Subcutaneous adipose tissue (tissue), 4 donors: ENCODE measurements around the gene ATF4. TPM values are rescaled to one million over a fixed set of nuclear protein-coding genes. Genes with fewer than 3 reads are reported as not detected.

Experiments used
- total RNA-seq, 4 donors: library from RNA; depleted of rRNA; stranded (reverse); fragments of >200 nt; gene quantifications; one replicate each; pipeline ENCODE4 v1.1.0, GENCODE V29; 2016
- TF ChIP-seq, protein P1 (sequence below): fragments of 450-650 bp; IDR thresholded peaks from one replicate; pipeline ENCODE4 v1.5.1; 2016; ENCODE audit warnings: low read depth, mild to moderate bottlenecking, control low read depth, antibody characterized with exemption, moderate library complexity

The ATF4 gene
- total RNA-seq, 4 donors from 2014 or later = 333 to 430 (median 399) TPM

DNA sequence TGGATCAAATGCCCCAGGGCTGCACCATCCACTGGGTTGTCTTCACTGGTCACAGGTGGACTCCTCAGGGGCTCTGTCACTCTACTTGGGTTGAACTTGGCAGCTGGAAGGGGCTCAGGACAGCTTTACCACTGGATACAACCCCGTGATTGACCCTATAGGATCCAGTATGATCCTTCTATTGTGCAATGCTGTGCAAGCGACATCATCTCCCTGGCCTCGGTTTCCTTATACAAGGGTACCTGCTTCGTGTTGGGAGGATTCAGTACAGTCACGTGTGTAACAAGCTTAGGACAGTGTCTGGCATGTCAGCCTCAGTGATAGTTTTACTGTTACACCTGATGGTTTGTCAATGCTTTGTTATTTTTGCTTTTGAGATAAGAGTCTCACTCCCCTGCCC is 38.8 kb upstream of the ATF4 start:
- TF ChIP-seq, protein P1, sequence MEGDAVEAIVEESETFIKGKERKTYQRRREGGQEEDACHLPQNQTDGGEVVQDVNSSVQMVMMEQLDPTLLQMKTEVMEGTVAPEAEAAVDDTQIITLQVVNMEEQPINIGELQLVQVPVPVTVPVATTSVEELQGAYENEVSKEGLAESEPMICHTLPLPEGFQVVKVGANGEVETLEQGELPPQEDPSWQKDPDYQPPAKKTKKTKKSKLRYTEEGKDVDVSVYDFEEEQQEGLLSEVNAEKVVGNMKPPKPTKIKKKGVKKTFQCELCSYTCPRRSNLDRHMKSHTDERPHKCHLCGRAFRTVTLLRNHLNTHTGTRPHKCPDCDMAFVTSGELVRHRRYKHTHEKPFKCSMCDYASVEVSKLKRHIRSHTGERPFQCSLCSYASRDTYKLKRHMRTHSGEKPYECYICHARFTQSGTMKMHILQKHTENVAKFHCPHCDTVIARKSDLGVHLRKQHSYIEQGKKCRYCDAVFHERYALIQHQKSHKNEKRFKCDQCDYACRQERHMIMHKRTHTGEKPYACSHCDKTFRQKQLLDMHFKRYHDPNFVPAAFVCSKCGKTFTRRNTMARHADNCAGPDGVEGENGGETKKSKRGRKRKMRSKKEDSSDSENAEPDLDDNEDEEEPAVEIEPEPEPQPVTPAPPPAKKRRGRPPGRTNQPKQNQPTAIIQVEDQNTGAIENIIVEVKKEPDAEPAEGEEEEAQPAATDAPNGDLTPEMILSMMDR = no peak

DNA sequence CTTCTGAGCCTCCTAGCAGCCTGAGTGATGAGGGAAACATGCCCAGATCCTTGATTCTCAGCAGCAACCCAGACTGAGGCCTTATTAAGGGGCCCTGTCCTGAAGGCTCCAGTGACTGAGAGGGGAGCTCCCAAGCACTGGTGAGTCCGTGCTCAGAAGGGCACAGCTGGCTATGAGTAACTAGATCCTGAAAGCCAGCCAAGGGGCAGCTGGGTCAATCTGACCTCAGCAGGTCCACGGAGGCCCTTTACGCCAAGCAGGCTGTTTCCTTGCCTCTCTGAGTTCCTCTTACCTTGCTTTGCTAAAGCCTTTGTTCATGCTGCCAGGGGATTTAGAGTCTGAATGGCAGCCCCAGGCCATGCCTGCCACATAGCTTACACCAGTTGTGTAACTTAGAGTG is 37.6 kb upstream of the ATF4 start:
- TF ChIP-seq, protein P1 = no peak

DNA sequence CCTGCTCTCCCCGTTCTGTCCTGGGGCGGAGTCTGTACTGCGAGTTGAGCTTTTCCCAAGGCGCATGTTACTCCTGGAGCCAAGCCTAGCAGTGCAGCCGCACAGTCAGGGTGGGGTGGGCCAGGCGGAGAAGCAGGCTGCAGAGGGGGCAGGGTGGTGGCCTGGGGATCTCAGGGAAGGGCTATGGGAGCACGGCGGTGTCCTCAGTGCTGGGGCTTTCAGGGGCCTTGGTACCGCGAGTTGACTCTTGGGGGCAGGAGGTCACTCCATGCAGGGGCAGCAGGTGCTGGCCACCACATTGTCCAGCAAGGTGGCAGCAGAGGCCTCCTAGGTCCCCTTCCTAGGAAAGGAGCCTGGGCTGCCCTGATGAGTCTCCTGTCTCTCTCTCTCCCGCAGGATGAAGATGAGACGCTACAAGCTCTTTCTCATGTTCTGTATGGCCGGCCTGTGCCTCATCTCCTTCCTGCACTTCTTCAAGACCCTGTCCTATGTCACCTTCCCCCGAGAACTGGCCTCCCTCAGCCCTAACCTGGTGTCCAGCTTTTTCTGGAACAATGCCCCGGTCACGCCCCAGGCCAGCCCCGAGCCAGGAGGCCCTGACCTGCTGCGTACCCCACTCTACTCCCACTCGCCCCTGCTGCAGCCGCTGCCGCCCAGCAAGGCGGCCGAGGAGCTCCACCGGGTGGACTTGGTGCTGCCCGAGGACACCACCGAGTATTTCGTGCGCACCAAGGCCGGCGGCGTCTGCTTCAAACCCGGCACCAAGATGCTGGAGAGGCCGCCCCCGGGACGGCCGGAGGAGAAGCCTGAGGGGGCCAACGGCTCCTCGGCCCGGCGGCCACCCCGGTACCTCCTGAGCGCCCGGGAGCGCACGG is 33.2 kb upstream of the ATF4 start:
- TF ChIP-seq, protein P1 = no peak

DNA sequence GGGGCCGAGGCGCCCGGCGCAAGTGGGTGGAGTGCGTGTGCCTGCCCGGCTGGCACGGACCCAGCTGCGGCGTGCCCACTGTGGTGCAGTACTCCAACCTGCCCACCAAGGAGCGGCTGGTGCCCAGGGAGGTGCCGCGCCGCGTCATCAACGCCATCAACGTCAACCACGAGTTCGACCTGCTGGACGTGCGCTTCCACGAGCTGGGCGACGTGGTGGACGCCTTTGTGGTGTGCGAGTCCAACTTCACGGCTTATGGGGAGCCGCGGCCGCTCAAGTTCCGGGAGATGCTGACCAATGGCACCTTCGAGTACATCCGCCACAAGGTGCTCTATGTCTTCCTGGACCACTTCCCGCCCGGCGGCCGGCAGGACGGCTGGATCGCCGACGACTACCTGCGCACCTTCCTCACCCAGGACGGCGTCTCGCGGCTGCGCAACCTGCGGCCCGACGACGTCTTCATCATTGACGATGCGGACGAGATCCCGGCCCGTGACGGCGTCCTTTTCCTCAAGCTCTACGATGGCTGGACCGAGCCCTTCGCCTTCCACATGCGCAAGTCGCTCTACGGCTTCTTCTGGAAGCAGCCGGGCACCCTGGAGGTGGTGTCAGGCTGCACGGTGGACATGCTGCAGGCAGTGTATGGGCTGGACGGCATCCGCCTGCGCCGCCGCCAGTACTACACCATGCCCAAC is 32.4 kb upstream of the ATF4 start:
- TF ChIP-seq, protein P1 = no peak

DNA sequence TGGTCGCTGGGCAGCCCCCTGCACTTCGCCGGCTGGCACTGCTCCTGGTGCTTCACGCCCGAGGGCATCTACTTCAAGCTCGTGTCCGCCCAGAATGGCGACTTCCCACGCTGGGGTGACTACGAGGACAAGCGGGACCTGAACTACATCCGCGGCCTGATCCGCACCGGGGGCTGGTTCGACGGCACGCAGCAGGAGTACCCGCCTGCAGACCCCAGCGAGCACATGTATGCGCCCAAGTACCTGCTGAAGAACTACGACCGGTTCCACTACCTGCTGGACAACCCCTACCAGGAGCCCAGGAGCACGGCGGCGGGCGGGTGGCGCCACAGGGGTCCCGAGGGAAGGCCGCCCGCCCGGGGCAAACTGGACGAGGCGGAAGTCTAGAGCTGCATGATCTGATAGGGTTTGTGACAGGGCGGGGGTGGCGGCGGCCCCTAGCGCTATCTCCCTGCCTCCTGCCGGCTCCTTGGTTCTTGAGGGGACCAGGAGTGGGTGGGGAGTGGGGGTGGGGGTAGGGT is 31.7 kb upstream of the ATF4 start:
- TF ChIP-seq, protein P1 = no peak

DNA sequence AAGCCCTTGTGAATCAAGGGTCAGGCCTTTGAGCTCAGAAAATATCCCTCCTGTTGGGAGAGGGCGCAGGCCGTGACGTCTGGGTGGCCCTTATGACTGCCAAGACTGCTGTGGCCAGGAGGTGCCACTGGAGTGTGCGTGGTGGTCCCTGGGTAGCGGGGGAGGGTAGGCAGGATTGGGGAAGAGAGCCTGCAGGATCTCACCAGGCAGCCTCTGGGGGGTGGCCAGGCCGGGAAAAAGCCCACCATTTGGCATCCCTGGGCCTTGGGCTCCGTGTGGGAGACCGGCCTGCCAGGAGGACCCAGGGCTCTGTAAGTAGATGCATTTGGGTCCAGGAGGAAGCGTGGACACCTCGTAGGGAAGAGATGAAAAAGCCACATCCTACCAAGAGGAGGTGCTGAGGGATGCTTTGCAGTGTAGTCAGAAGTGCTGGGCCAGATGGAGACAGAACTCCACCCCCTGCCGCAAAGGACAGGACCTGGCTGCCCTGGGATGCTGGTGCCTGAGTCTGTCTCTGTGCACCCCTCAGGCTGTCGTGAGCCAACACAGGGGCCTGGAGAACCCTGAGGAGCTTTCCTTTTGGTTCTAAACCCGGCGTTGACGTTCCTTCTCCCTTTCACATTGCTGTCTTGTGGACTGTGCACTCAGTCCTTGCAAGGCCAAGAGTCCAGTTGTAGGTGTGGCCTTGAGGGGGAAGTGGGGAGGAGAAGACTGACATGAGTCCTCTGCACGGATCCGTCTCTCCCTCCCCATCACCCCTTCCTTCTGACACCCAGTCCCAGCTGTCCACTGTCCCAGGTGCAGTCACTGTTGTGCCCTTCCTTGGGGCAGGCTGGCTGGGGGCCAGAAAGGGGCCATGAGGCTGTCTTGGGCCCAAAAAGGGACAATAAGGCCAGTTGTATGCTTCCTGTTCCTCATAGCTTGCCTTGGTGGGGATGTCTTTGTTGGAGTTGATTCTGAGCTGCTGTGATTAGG is 31.0 kb upstream of the ATF4 start:
- TF ChIP-seq, protein P1 = no peak
